Neural cell (in vitro differentiated cells): Measurements from ENCODE around the gene RAD51B. TPM values are rescaled to one million over a fixed set of nuclear protein-coding genes. Genes with fewer than 3 reads are reported as not detected.

Experiments used
- H2AFZ ChIP-seq: fragments of 200-600, 300-800 bp; sonication (generic), shearing (Covaris generic); 2 replicates; pipeline ENCODE4 v1.6.0; 2014; ENCODE audit warnings: low read depth, mild to moderate bottlenecking, antibody characterized with exemption, low read length, moderate library complexity
- H3F3A ChIP-seq: fragments of 200-600 bp; shearing (Covaris generic); 2 replicates; pipeline ENCODE4 v1.6.1; 2016; ENCODE audit warnings: mild to moderate bottlenecking, moderate library complexity, mixed read lengths, antibody characterized with exemption, low read length; ENCODE audit not compliant: insufficient read depth, poor library complexity, severe bottlenecking
- H3K27ac ChIP-seq: fragments of 200-600, 300-800 bp; sonication (generic), shearing (Covaris generic); 2 replicates; pipeline ENCODE4 v1.5.1; 2014; ENCODE audit warnings: mild to moderate bottlenecking, low read length, moderate library complexity
- H3K27me3 ChIP-seq: fragments of 300-800, 200-600 bp; sonication (generic), shearing (Covaris generic); 2 replicates; pipeline ENCODE4 v1.6.0; 2014; ENCODE audit warnings: mild to moderate bottlenecking, low read depth, low read length, moderate library complexity; ENCODE audit not compliant: insufficient read depth
- H3K36me3 ChIP-seq: fragments of 300-800, 200-600 bp; sonication (generic), shearing (Covaris generic); 2 replicates; pipeline ENCODE4 v1.5.1; 2014; ENCODE audit warnings: mild to moderate bottlenecking, antibody characterized with exemption, low read length, moderate library complexity; ENCODE audit not compliant: insufficient read depth
- H3K4me2 ChIP-seq: fragments of 300-800, 200-600 bp; sonication (generic), shearing (Covaris generic); 2 replicates; pipeline ENCODE4 v1.6.0; 2014; ENCODE audit warnings: mild to moderate bottlenecking, low read length
- H3K4me3 ChIP-seq: fragments of 300-800, 200-600 bp; sonication (generic), shearing (Covaris generic); 2 replicates; pipeline ENCODE4 v1.5.1; 2014; ENCODE audit warnings: mild to moderate bottlenecking, low read length, moderate library complexity
- H3K79me2 ChIP-seq: fragments of 200-600 bp; shearing (Covaris generic); replicated peaks from 2 replicates; pipeline ENCODE4 v1.6.0; 2014; ENCODE audit warnings: mild to moderate bottlenecking, low read length, moderate library complexity; ENCODE audit not compliant: insufficient read depth
- H3K9ac ChIP-seq: fragments of 300-800, 200-600 bp; sonication (generic), shearing (Covaris generic); 2 replicates; pipeline ENCODE4 v1.6.1; 2016; ENCODE audit warnings: mild to moderate bottlenecking, low read length, mixed read lengths
- H3K9me2 ChIP-seq: fragments of 200-600 bp; shearing (Covaris generic); 2 replicates; pipeline ENCODE4 v1.6.1; 2016; ENCODE audit warnings: mild to moderate bottlenecking, low read length, mixed read lengths; ENCODE audit not compliant: insufficient read depth
- H3K9me3 ChIP-seq: fragments of 200-600, 300-800 bp; sonication (generic), shearing (Covaris generic); 2 replicates; pipeline ENCODE4 v1.6.1; 2016; ENCODE audit warnings: mild to moderate bottlenecking, mixed run types, low read length, moderate library complexity, mixed read lengths
- H4K20me1 ChIP-seq: fragments of 200-600 bp; shearing (Covaris generic); 2 replicates; pipeline ENCODE4 v1.6.1; 2016; ENCODE audit warnings: mild to moderate bottlenecking, mixed run types; ENCODE audit not compliant: insufficient read depth
- CTCF ChIP-seq: fragments of 450-650 bp; IDR thresholded peaks from 2 replicates; pipeline ENCODE4 v1.5.1; 2014; ENCODE audit warnings: antibody characterized with exemption, mild to moderate bottlenecking, moderate library complexity; ENCODE audit not compliant: poor library complexity, severe bottlenecking
- EP300 ChIP-seq: fragments of 450-650 bp; conservative IDR thresholded peaks from 2 replicates; pipeline ENCODE4 v1.6.1; 2014; ENCODE audit warnings: antibody characterized with exemption, mild to moderate bottlenecking, moderate library complexity; ENCODE audit not compliant: poor library complexity, severe bottlenecking
- EZH2 ChIP-seq: fragments of 200-600, 300-800 bp; shearing (Covaris generic), sonication (generic); IDR thresholded peaks from 2 replicates; pipeline ENCODE4 v1.6.1; 2014; ENCODE audit warnings: antibody characterized with exemption, low read length, borderline replicate concordance, mild to moderate bottlenecking; ENCODE audit not compliant: insufficient read depth, poor library complexity, severe bottlenecking
- MXI1 ChIP-seq: fragments of 450-650 bp; conservative IDR thresholded peaks from 2 replicates; pipeline ENCODE4 v1.6.1; 2014; ENCODE audit warnings: antibody characterized with exemption, mild to moderate bottlenecking; ENCODE audit not compliant: poor library complexity, severe bottlenecking
- POLR2AphosphoS5 ChIP-seq: IDR thresholded peaks from 2 replicates; pipeline ENCODE4 v1.6.1; 2012
- RAD21 ChIP-seq: fragments of 450-650 bp; conservative IDR thresholded peaks from 2 replicates; pipeline ENCODE4 v1.6.1; 2014; ENCODE audit warnings: antibody characterized with exemption, mild to moderate bottlenecking, moderate library complexity
- SMC3 ChIP-seq: fragments of 450-650 bp; conservative IDR thresholded peaks from 2 replicates; pipeline ENCODE4 v1.6.1; 2014; ENCODE audit warnings: antibody characterized with exemption, mild to moderate bottlenecking, moderate library complexity; ENCODE audit not compliant: poor library complexity
- TAF1 ChIP-seq: IDR thresholded peaks from 2 replicates; pipeline ENCODE4 v1.6.1; 2012; ENCODE audit warnings: low read depth
- polyA plus RNA-seq: library from polyadenylated mRNA; depleted of rRNA; stranded (reverse); fragments of >200 nt; gene quantifications from 2 replicates; pipeline ENCODE4 v1.2.3, GENCODE V29; 2014
- TF ChIP-seq, protein P1 (sequence below): IDR thresholded peaks from 2 replicates; pipeline ENCODE4 v1.6.1; 2012; ENCODE audit warnings: borderline replicate concordance

The RAD51B gene
- polyA plus RNA-seq, 1 donor from 2014 or later = 3.1 TPM

DNA sequence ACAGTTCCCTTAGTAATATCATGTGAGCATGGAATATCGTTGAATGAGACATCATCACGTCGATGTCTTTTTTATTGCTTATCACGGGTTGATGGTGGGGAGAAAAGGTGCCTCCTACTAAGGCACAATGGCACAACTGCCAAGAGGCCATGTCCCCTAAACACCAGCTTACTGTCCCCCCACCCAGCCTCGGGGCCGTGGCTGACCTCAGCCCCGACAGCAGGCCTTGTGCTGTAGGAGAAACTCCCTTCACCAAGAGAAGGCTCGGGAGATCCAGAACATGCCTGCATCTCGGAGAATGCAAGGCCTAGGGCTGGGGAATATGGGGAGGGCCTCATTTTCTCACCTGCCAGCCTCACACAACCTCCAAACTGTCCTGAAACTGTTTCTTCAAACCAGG, 950.5 kb downstream of the RAD51B start:
- no peaks in the 10 kb centered on the region for H3K9me2 ChIP-seq
- H2AFZ ChIP-seq = no peak overlapping the region
- no peaks in the 10 kb centered on the region for H4K20me1 ChIP-seq
- no peaks in the 10 kb centered on the region for H3F3A ChIP-seq
- no peaks in the 10 kb centered on the region for H3K9me3 ChIP-seq
- H3K4me3 ChIP-seq = no peak overlapping the region
- no peak overlapping the region for H3K9ac ChIP-seq
- no peaks in the 10 kb centered on the region for H3K79me2 ChIP-seq
- H3K36me3 ChIP-seq = no peaks in the 10 kb centered on the region
- no peak overlapping the region for H3K27ac ChIP-seq
- no peaks in the 10 kb centered on the region for H3K27me3 ChIP-seq
- H3K4me2 ChIP-seq = no peak overlapping the region
- TF ChIP-seq POLR2AphosphoS5 (no peak), CTCF (no peak), MXI1 (no peak), RAD21 (no peak), TAF1 (no peak), EP300 (no peak), EZH2 (no peak), SMC3 (no peak)
- TF ChIP-seq, protein P1, sequence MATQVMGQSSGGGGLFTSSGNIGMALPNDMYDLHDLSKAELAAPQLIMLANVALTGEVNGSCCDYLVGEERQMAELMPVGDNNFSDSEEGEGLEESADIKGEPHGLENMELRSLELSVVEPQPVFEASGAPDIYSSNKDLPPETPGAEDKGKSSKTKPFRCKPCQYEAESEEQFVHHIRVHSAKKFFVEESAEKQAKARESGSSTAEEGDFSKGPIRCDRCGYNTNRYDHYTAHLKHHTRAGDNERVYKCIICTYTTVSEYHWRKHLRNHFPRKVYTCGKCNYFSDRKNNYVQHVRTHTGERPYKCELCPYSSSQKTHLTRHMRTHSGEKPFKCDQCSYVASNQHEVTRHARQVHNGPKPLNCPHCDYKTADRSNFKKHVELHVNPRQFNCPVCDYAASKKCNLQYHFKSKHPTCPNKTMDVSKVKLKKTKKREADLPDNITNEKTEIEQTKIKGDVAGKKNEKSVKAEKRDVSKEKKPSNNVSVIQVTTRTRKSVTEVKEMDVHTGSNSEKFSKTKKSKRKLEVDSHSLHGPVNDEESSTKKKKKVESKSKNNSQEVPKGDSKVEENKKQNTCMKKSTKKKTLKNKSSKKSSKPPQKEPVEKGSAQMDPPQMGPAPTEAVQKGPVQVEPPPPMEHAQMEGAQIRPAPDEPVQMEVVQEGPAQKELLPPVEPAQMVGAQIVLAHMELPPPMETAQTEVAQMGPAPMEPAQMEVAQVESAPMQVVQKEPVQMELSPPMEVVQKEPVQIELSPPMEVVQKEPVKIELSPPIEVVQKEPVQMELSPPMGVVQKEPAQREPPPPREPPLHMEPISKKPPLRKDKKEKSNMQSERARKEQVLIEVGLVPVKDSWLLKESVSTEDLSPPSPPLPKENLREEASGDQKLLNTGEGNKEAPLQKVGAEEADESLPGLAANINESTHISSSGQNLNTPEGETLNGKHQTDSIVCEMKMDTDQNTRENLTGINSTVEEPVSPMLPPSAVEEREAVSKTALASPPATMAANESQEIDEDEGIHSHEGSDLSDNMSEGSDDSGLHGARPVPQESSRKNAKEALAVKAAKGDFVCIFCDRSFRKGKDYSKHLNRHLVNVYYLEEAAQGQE = no peak

DNA sequence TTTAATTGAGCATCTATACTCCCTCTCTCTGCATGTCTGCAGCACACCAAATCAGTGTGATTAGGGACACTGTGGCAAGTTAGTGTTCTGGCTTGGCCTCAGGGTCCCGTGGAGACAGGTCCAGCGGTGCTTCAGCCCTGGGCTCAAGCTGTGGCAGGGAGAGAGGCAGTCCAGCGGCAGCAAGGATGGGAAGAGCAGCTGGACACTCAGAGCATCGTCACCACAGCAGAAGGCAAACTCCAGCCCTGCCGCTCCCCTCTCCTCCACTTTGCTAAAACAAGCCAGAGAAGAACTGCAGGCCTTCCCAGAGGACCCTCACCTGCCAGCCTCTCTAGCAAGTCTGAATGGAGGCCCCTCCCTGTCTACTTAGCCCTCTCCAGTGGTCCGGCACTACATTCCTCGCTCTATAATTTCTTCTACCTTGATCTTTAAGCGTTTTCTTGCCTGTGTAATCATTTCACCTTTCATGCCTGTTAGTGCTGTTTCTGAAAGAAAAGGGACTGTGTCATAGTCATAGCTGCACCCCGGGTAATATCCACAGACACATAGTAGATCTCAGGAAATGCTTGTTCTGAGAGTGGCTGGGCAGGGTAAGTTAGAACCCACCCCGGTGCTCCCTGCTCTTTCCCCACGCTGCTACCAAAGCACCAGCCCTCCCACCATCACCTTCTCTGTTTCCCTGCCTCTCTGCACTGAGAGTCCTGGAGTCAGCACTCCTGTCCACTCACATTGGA, 951.1 kb downstream of the RAD51B start:
- no peaks in the 10 kb centered on the region for H3K9me3 ChIP-seq
- no peak overlapping the region for H2AFZ ChIP-seq
- H3K9me2 ChIP-seq = no peaks in the 10 kb centered on the region
- no peak overlapping the region for H3K4me3 ChIP-seq
- H3K4me2 ChIP-seq = no peak overlapping the region
- H3K79me2 ChIP-seq = no peaks in the 10 kb centered on the region
- H4K20me1 ChIP-seq = no peaks in the 10 kb centered on the region
- H3K27ac ChIP-seq = no peak overlapping the region
- TF ChIP-seq CTCF (no peak), MXI1 (no peak), TAF1 (no peak), EZH2 (no peak), RAD21 (no peak), POLR2AphosphoS5 (no peak), SMC3 (no peak), EP300 (no peak)
- TF ChIP-seq, protein P1 = no peak
- H3K27me3 ChIP-seq = no peaks in the 10 kb centered on the region
- H3F3A ChIP-seq = no peaks in the 10 kb centered on the region
- no peaks in the 10 kb centered on the region for H3K36me3 ChIP-seq
- H3K9ac ChIP-seq = no peak overlapping the region
